HG03354 (cell line): ENCODE data around the gene UBE2E3.
"Not testable (repeated sequence)": the region's sequence is repeated elsewhere in the genome, so short reads cannot be mapped to it uniquely, and the experiment has no call there.

Source experiments
- ATAC-seq: cut with Tn5 transposase; IDR thresholded peaks from one replicate; pipeline ENCODE4 v1.9.1; 2021; ENCODE audit warnings: mild to moderate bottlenecking; ENCODE audit not compliant: unreplicated experiment, poor library complexity, severe bottlenecking

The UBE2E3 gene

GRCh38 chr2:181021199-181021789, 40.9 kb downstream of the UBE2E3 start:
- ATAC-seq = no peak

- ATAC-seq = no peak
Measured at GRCh38 chr2:181022652-181023051, 42.2 kb downstream of the UBE2E3 start.

GRCh38 chr2:181025004-181025403, 44.6 kb downstream of the UBE2E3 start:
- no peak for ATAC-seq

- peak; percentile 83 for ATAC-seq
Measured at GRCh38 chr2:181036445-181036844, 56.0 kb downstream of the UBE2E3 start.

GRCh38 chr2:181036848-181037603, 56.6 kb downstream of the UBE2E3 start:
- peak; percentile 80 for ATAC-seq

- ATAC-seq = no peak
Measured at GRCh38 chr2:181037922-181038321, 57.5 kb downstream of the UBE2E3 start.

GRCh38 chr2:181038796-181039195, 58.4 kb downstream of the UBE2E3 start:
- no peak for ATAC-seq

GRCh38 chr2:181040839-181041238, 60.4 kb downstream of the UBE2E3 start:
- not testable (repeated sequence) for ATAC-seq

- no peak for ATAC-seq
Measured at GRCh38 chr2:181041661-181042060, 61.3 kb downstream of the UBE2E3 start.

GRCh38 chr2:181042706-181043105, 62.3 kb downstream of the UBE2E3 start:
- ATAC-seq = no peak

GRCh38 chr2:181046833-181047232, 66.4 kb downstream of the UBE2E3 start:
- peak; percentile 59 for ATAC-seq

GRCh38 chr2:181047829-181048228, 67.4 kb downstream of the UBE2E3 start:
- no peak for ATAC-seq

- no peak for ATAC-seq
Measured at GRCh38 chr2:181051861-181052522, 71.6 kb downstream of the UBE2E3 start.

- no peak for ATAC-seq
Measured at GRCh38 chr2:181052523-181052891, 72.1 kb downstream of the UBE2E3 start.

GRCh38 chr2:181054256-181054655, 73.9 kb downstream of the UBE2E3 start:
- no peak for ATAC-seq

GRCh38 chr2:181054843-181055242, 74.4 kb downstream of the UBE2E3 start:
- ATAC-seq = no peak

GRCh38 chr2:181058378-181059269, 78.2 kb downstream of the UBE2E3 start:
- ATAC-seq = peak; percentile 88

GRCh38 chr2:181063696-181064095, 83.3 kb downstream of the UBE2E3 start:
- ATAC-seq = no peak

GRCh38 chr2:181065458-181065857, 85.1 kb downstream of the UBE2E3 start:
- no peak for ATAC-seq

GRCh38 chr2:181066333-181066732, 85.9 kb downstream of the UBE2E3 start:
- no peak for ATAC-seq
